Measurements from ENCODE around the gene GCNA.
"Not testable (repeated sequence)": the region's sequence is repeated elsewhere in the genome, so short reads cannot be mapped to it uniquely, and the experiment has no call there.

GCNA gene

GRCh38 chrX:71559773-71560172 is 18.5 kb upstream of the GCNA start:
- DNase-seq = not testable (repeated sequence)

GRCh38 chrX:71563921-71564320 is 14.3 kb upstream of the GCNA start:
- no peak for DNase-seq

GRCh38 chrX:71565474-71566041 is 12.7 kb upstream of the GCNA start:
- DNase-seq = no peak

- DNase-seq = not testable (repeated sequence)
Observed at GRCh38 chrX:71571390-71571789, 6.8 kb upstream of the GCNA start.

- no peak for DNase-seq
Observed at GRCh38 chrX:71573590-71573989, 4.6 kb upstream of the GCNA start.

- DNase-seq = no peak
Observed at GRCh38 chrX:71577682-71578081, 555 bp upstream of the GCNA start.

- no peak for DNase-seq
Observed at GRCh38 chrX:71579136-71579989, 1.1 kb downstream of the GCNA start.

GRCh38 chrX:71579990-71580380 is 1.7 kb downstream of the GCNA start:
- no peak for DNase-seq

- no peak for DNase-seq
Observed at GRCh38 chrX:71581210-71581609, 3.0 kb downstream of the GCNA start.

GRCh38 chrX:71586929-71587328 is 8.7 kb downstream of the GCNA start:
- DNase-seq = no peak

- not testable (repeated sequence) for DNase-seq
Observed at GRCh38 chrX:71593210-71593609, 15.0 kb downstream of the GCNA start.

- no peak for DNase-seq
Observed at GRCh38 chrX:71599965-71600364, 21.7 kb downstream of the GCNA start.

- DNase-seq = no peak
Observed at GRCh38 chrX:71603618-71604017, 25.4 kb downstream of the GCNA start.

- DNase-seq = no peak
Observed at GRCh38 chrX:71604141-71604540, 25.9 kb downstream of the GCNA start.

- no peak for DNase-seq
Observed at GRCh38 chrX:71604796-71605568, 26.7 kb downstream of the GCNA start.

GRCh38 chrX:71606536-71607216 is 28.4 kb downstream of the GCNA start:
- no peak for DNase-seq

GRCh38 chrX:71607488-71607887 is 29.3 kb downstream of the GCNA start:
- DNase-seq = no peak

GRCh38 chrX:71609095-71609750 is 31.0 kb downstream of the GCNA start:
- DNase-seq = no peak

GRCh38 chrX:71611736-71612135 is 33.5 kb downstream of the GCNA start:
- not testable (repeated sequence) for DNase-seq

- DNase-seq = no peak
Observed at GRCh38 chrX:71612256-71612655, 34.0 kb downstream of the GCNA start.

- DNase-seq = no peak
Observed at GRCh38 chrX:71615056-71615455, 36.8 kb downstream of the GCNA start.

- DNase-seq = no peak
Observed at GRCh38 chrX:71615954-71616353, 37.7 kb downstream of the GCNA start.

Measured in hippocampal formation (tissue), 2 donors.